Smooth muscle cell (in vitro differentiated cells): Measurements from ENCODE around the gene EPHA7. TPM values are rescaled to one million over a fixed set of nuclear protein-coding genes. Genes with fewer than 3 reads are reported as not detected.

Source experiments
- DNase-seq: peaks from one replicate; lab custom pipeline; 2025; ENCODE audit not compliant: unreplicated experiment; lab: John Stamatoyannopoulos, UW
- H2AFZ ChIP-seq: fragments of 200-600 bp; sonication (generic); 2 replicates; pipeline ENCODE4 v1.6.0; 2016; ENCODE audit warnings: antibody characterized with exemption, low read depth, mild to moderate bottlenecking
- H3F3A ChIP-seq: fragments of 200-600 bp; sonication (generic); 2 replicates; pipeline ENCODE4 v1.6.0; 2017; ENCODE audit warnings: antibody characterized with exemption, low read depth
- H3K27ac ChIP-seq: fragments of 200-600 bp; sonication (generic); 2 replicates; pipeline ENCODE4 v1.5.1; 2016; ENCODE audit warnings: low read depth, mild to moderate bottlenecking
- H3K27me3 ChIP-seq: fragments of 200-600 bp; sonication (generic); 2 replicates; pipeline ENCODE4 v1.6.1; 2016; ENCODE audit warnings: low read depth, mild to moderate bottlenecking
- H3K36me3 ChIP-seq: fragments of 200-600 bp; sonication (generic); 2 replicates; pipeline ENCODE4 v1.5.1; 2016; ENCODE audit warnings: low read depth
- H3K4me1 ChIP-seq: fragments of 200-600 bp; sonication (generic); 2 replicates; pipeline ENCODE4 v1.5.1; 2016; ENCODE audit warnings: low read depth
- H3K4me2 ChIP-seq: fragments of 200-600 bp; sonication (generic); 2 replicates; pipeline ENCODE4 v1.6.0; 2016; ENCODE audit warnings: mild to moderate bottlenecking
- H3K4me3 ChIP-seq: fragments of 200-600 bp; sonication (generic); 2 replicates; pipeline ENCODE4 v1.5.1; 2016; ENCODE audit warnings: mild to moderate bottlenecking
- H3K79me2 ChIP-seq: fragments of 200-600 bp; sonication (generic); 2 replicates; pipeline ENCODE4 v1.6.0; 2016; ENCODE audit warnings: low read depth, mild to moderate bottlenecking
- H3K9ac ChIP-seq: fragments of 200-600 bp; sonication (generic); 2 replicates; pipeline ENCODE4 v1.6.0; 2016; ENCODE audit warnings: low read depth
- H3K9me3 ChIP-seq: fragments of 200-600 bp; sonication (generic); replicated peaks from 2 replicates; pipeline ENCODE4 v1.5.1; 2016; ENCODE audit warnings: low read depth
- H4K20me1 ChIP-seq: fragments of 200-600 bp; sonication (generic); 2 replicates; pipeline ENCODE4 v1.6.0; 2016; ENCODE audit warnings: low read depth
- WGBS: methylation state at CpG from one replicate; pipeline ENCODE4 v1.1.7; 2016; ENCODE audit warnings: low lambda C conversion rate; 5-methylcytosine and 5-hydroxymethylcytosine counted together
- polyA plus RNA-seq: library from polyadenylated mRNA; unstranded; fragments of >200 nt; fragmentation: Nextera tagmentation; extraction: Ambion mirVana; gene quantifications from 2 replicates; pipeline ENCODE4 v1.2.1, GENCODE V29; 2016
- total RNA-seq: library from RNA; depleted of rRNA; stranded (reverse); fragments of >200 nt; gene quantifications from 2 replicates; pipeline ENCODE4 v1.2.3, GENCODE V29; 2014
- TF ChIP-seq, protein P1 (sequence below): fragments of 200-600 bp; sonication (generic); IDR thresholded peaks from 2 replicates; pipeline ENCODE4 v1.5.1; 2017; ENCODE audit warnings: borderline replicate concordance, mild to moderate bottlenecking, antibody characterized with exemption; ENCODE audit not compliant: insufficient read depth, poor library complexity, severe bottlenecking

The EPHA7 gene
- total and polyA plus RNA-seq, 2 experiments from 2014 or later = 2.0 to 6.2 TPM

DNA sequence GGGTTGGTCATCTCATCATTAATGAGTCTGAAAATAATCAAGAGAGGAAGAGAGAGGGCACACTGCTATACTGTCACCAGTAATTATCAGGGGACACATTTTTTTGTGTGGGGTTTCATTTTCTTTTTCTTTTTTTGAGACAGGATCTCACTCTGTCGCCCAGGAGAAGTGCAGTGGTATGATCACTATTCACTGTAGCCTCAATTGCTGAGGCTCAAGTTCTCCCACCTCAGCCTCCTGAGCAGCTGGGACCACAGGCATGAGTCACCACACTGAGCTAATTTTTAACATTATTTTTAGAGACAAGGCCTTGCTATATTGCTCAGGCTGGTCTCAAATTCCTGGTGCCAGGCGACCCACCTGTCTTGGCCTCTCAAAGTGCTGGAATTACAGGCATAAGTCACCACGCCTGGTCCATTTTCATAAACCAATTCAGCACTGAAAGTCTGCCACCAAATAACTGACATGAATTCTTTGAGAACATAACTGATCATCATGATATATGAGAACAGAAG lies 43.3 kb downstream of the EPHA7 start:
- H3K4me3 ChIP-seq = no peak overlapping the region
- WGBS = 92% methylated on average over 3 of the region's 3 CpGs
- H3K4me1 ChIP-seq = no peaks in the 10 kb centered on the region

DNA sequence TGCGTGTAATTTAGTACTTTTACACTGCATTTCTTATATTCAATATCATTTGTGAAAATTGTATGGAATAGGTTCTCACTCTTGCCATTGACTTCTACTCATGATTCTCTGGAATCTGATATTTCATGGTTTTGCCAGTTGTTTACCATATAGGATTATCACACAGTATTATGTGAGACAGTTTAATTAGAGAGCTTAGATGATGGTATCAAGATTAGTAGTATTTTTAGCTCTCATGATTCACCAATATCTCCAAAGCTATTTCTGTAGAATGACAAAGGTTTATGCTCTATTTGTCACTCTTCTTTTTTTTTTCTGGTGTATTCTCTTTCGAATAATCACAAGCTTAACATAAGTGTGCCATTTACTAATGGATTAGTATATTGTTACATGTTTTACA lies 45.9 kb downstream of the EPHA7 start:
- Histone ChIP-seq H3K9ac (no peak overlapping the region), H3K27me3 (no peaks in the 10 kb centered on the region), H3K4me1 (no peaks in the 10 kb centered on the region), H4K20me1 (no peaks in the 10 kb centered on the region), H3K4me3 (no peak overlapping the region), H2AFZ (no peak overlapping the region), H3F3A (no peaks in the 10 kb centered on the region), H3K36me3 (no peaks in the 10 kb centered on the region), H3K27ac (no peak overlapping the region), H3K9me3 (no peaks in the 10 kb centered on the region), H3K4me2 (no peak overlapping the region), H3K79me2 (peaks cover 9% of the 10 kb centered on the region)
- DNase-seq = no peak
- WGBS = 89% methylated on average over 2 of the region's 2 CpGs
- TF ChIP-seq, protein P1, sequence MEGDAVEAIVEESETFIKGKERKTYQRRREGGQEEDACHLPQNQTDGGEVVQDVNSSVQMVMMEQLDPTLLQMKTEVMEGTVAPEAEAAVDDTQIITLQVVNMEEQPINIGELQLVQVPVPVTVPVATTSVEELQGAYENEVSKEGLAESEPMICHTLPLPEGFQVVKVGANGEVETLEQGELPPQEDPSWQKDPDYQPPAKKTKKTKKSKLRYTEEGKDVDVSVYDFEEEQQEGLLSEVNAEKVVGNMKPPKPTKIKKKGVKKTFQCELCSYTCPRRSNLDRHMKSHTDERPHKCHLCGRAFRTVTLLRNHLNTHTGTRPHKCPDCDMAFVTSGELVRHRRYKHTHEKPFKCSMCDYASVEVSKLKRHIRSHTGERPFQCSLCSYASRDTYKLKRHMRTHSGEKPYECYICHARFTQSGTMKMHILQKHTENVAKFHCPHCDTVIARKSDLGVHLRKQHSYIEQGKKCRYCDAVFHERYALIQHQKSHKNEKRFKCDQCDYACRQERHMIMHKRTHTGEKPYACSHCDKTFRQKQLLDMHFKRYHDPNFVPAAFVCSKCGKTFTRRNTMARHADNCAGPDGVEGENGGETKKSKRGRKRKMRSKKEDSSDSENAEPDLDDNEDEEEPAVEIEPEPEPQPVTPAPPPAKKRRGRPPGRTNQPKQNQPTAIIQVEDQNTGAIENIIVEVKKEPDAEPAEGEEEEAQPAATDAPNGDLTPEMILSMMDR = no peak

More for the DNA sequence above, 43.3 kb downstream of the EPHA7 start:
- no peak for DNase-seq
- H3K9ac ChIP-seq = no peak overlapping the region
- no peak overlapping the region for H2AFZ ChIP-seq
- no peaks in the 10 kb centered on the region for H3K27me3 ChIP-seq
- no peaks in the 10 kb centered on the region for H4K20me1 ChIP-seq
- H3K9me3 ChIP-seq = no peaks in the 10 kb centered on the region
- no peak overlapping the region for H3K4me2 ChIP-seq
- H3K27ac ChIP-seq = no peak overlapping the region
- no peaks in the 10 kb centered on the region for H3F3A ChIP-seq
- no peaks in the 10 kb centered on the region for H3K36me3 ChIP-seq
- TF ChIP-seq, protein P1 = no peak
- peaks cover 9% of the 10 kb centered on the region for H3K79me2 ChIP-seq

DNA sequence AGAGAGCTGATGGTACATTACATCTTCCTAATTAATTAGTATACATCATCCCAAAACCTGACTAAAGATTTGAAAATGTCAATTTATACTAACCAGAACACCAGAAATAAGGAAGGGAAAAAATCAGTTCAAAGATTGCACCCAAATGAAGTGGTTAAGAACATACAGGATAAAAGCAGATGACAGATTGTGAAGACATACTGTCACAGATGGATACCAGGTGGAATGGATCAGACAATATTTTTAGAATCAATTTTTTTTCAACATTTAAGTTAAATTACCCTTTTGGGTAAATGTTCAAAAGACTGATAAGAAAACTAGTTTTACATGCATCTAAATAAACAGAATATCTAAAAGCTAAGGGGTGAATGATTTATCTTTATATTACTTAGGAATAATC lies 47.6 kb downstream of the EPHA7 start:
- Histone ChIP-seq H3K36me3 (no peaks in the 10 kb centered on the region), H3K4me1 (no peaks in the 10 kb centered on the region), H3K4me3 (no peak overlapping the region), H3K27ac (no peak overlapping the region), H2AFZ (no peak overlapping the region), H3F3A (no peaks in the 10 kb centered on the region), H3K9ac (no peak overlapping the region), H3K79me2 (peaks cover 9% of the 10 kb centered on the region), H3K9me3 (no peaks in the 10 kb centered on the region), H3K4me2 (no peak overlapping the region), H3K27me3 (no peaks in the 10 kb centered on the region), H4K20me1 (no peaks in the 10 kb centered on the region)
- TF ChIP-seq, protein P1 = no peak
- DNase-seq = no peak

DNA sequence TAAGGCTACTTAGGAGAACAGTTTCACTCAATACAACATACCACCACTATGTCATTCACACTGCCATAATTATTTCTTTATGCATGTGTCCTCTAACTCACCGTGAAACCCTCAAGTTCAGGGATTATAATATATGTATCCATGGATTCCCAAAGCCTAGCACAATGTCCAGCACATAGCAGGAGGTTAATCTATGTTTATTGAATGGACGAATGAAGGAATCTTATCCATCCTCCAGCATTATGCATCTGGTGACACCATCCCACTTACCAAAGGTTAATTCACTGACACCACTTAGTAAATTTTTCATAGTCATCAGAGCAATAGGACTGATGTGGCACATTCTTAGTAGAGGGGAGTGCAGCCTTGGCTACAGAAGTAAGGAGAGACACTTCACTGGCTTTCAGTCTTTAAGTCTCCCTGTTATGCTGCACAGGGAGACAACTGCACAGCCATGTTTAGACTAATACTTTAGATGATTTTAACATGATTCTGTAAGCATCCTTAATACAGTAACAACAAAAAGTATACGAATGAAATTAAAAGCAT lies 49.7 kb downstream of the EPHA7 start:
- TF ChIP-seq, protein P1 = no peak
- WGBS = 82% methylated on average over 3 of the region's 3 CpGs
- H3K9me3 ChIP-seq = no peaks in the 10 kb centered on the region

More for the DNA sequence above, 49.7 kb downstream of the EPHA7 start:
- H3K79me2 ChIP-seq = peaks cover 3% of the 10 kb centered on the region
- H3K9ac ChIP-seq = no peak overlapping the region
- H2AFZ ChIP-seq = no peak overlapping the region
- no peaks in the 10 kb centered on the region for H3K4me1 ChIP-seq
- H3K4me3 ChIP-seq = no peak overlapping the region
- DNase-seq = no peak
- H3K27me3 ChIP-seq = no peaks in the 10 kb centered on the region
- H4K20me1 ChIP-seq = no peaks in the 10 kb centered on the region
- H3K36me3 ChIP-seq = no peaks in the 10 kb centered on the region
- no peak overlapping the region for H3K4me2 ChIP-seq
- H3F3A ChIP-seq = no peaks in the 10 kb centered on the region
- H3K27ac ChIP-seq = no peak overlapping the region
